ENCODE data around the gene CDCA3. TPM values are rescaled to one million over a fixed set of nuclear protein-coding genes. Genes with fewer than 3 reads are reported as not detected.

The CDCA3 gene
- total and polyA plus RNA-seq, 2 experiments from 2014 or later = 47.4 to 75.6 TPM

DNA sequence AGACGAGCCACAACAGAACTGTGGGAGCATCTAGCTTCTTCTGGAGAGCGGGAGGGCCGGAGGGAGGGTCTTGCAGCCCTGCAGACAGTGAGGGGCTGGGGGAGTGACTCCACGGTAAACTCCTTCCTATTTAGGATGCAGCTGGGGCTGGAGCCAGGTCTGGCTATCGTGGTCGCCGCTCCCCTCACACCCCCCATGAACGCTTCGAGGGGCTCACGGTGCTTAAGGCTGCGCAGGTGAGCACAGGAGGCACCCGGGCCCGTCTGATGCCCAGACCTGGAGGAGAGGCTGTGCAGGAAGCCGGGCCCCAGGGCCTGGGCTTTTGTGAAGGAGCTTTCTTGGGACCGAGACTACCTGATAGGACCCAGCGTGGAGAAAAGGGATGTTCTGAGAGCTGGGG lies 14.2 kb downstream of the CDCA3 start (continued):
- TF ChIP-seq, protein P1, sequence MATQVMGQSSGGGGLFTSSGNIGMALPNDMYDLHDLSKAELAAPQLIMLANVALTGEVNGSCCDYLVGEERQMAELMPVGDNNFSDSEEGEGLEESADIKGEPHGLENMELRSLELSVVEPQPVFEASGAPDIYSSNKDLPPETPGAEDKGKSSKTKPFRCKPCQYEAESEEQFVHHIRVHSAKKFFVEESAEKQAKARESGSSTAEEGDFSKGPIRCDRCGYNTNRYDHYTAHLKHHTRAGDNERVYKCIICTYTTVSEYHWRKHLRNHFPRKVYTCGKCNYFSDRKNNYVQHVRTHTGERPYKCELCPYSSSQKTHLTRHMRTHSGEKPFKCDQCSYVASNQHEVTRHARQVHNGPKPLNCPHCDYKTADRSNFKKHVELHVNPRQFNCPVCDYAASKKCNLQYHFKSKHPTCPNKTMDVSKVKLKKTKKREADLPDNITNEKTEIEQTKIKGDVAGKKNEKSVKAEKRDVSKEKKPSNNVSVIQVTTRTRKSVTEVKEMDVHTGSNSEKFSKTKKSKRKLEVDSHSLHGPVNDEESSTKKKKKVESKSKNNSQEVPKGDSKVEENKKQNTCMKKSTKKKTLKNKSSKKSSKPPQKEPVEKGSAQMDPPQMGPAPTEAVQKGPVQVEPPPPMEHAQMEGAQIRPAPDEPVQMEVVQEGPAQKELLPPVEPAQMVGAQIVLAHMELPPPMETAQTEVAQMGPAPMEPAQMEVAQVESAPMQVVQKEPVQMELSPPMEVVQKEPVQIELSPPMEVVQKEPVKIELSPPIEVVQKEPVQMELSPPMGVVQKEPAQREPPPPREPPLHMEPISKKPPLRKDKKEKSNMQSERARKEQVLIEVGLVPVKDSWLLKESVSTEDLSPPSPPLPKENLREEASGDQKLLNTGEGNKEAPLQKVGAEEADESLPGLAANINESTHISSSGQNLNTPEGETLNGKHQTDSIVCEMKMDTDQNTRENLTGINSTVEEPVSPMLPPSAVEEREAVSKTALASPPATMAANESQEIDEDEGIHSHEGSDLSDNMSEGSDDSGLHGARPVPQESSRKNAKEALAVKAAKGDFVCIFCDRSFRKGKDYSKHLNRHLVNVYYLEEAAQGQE (IDR thresholded peaks at IDR 0.05; ENCODE audit: unreplicated experiment) = no peak
- TF ChIP-seq, protein P2, sequence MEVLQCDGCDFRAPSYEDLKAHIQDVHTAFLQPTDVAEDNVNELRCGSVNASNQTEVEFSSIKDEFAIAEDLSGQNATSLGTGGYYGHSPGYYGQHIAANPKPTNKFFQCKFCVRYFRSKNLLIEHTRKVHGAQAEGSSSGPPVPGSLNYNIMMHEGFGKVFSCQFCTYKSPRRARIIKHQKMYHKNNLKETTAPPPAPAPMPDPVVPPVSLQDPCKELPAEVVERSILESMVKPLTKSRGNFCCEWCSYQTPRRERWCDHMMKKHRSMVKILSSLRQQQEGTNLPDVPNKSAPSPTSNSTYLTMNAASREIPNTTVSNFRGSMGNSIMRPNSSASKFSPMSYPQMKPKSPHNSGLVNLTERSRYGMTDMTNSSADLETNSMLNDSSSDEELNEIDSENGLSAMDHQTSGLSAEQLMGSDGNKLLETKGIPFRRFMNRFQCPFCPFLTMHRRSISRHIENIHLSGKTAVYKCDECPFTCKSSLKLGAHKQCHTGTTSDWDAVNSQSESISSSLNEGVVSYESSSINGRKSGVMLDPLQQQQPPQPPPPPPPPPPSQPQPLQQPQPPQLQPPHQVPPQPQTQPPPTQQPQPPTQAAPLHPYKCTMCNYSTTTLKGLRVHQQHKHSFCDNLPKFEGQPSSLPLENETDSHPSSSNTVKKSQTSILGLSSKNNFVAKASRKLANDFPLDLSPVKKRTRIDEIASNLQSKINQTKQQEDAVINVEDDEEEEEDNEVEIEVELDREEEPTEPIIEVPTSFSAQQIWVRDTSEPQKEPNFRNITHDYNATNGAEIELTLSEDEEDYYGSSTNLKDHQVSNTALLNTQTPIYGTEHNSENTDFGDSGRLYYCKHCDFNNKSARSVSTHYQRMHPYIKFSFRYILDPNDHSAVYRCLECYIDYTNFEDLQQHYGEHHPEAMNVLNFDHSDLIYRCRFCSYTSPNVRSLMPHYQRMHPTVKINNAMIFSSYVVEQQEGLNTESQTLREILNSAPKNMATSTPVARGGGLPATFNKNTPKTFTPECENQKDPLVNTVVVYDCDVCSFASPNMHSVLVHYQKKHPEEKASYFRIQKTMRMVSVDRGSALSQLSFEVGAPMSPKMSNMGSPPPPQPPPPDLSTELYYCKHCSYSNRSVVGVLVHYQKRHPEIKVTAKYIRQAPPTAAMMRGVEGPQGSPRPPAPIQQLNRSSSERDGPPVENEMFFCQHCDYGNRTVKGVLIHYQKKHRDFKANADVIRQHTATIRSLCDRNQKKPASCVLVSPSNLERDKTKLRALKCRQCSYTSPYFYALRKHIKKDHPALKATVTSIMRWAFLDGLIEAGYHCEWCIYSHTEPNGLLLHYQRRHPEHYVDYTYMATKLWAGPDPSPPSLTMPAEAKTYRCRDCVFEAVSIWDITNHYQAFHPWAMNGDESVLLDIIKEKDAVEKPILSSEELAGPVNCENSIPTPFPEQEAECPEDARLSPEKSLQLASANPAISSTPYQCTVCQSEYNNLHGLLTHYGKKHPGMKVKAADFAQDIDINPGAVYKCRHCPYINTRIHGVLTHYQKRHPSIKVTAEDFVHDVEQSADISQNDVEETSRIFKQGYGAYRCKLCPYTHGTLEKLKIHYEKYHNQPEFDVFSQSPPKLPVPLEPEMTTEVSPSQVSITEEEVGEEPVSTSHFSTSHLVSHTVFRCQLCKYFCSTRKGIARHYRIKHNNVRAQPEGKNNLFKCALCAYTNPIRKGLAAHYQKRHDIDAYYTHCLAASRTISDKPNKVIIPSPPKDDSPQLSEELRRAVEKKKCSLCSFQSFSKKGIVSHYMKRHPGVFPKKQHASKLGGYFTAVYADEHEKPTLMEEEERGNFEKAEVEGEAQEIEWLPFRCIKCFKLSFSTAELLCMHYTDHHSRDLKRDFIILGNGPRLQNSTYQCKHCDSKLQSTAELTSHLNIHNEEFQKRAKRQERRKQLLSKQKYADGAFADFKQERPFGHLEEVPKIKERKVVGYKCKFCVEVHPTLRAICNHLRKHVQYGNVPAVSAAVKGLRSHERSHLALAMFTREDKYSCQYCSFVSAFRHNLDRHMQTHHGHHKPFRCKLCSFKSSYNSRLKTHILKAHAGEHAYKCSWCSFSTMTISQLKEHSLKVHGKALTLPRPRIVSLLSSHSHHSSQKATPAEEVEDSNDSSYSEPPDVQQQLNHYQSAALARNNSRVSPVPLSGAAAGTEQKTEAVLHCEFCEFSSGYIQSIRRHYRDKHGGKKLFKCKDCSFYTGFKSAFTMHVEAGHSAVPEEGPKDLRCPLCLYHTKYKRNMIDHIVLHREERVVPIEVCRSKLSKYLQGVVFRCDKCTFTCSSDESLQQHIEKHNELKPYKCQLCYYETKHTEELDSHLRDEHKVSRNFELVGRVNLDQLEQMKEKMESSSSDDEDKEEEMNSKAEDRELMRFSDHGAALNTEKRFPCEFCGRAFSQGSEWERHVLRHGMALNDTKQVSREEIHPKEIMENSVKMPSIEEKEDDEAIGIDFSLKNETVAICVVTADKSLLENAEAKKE (CRISPR knock-in tag; IDR thresholded peaks at IDR 0.05) = no peak
- TF ChIP-seq JUNB (IDR thresholded peaks at IDR 0.05; ENCODE audit: unreplicated experiment) (no peak), ZNF114 (CRISPR knock-in tag; IDR thresholded peaks at IDR 0.05) (no peak)

DNA sequence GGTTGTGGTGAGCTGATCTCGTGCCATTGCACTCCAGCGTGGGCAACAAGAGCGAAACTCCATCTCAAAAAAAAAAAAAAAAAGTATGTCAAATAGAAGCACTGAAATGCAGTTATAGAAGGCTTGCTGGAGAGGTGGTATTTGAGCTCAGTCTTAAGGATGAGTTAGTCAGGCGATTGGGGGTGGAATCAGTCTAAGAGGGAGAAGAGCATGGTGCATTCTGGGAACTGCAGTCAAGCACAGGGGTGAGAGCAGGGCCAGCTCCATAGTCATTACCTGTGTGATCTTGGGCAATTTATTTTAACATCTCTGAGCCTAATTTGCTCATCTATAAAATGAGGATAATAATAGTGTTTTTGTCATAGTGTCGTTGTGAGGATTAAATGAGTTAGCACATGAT lies 16.2 kb downstream of the CDCA3 start:
- Histone ChIP-seq H3F3A (replicated peaks; ENCODE audit: low read depth) (peaks cover 21% of the 10 kb centered on the region), H3K9me2 (ENCODE audit: insufficient read depth) (no peaks in the 10 kb centered on the region), H2AFZ (no peak overlapping the region), H3K4me1 (ENCODE audit: insufficient read depth) (peaks cover 5% of the 10 kb centered on the region; the same call in 1 of the 2 replicates), H3K4me3 (no peak overlapping the region), H3K36me3 (ENCODE audit: insufficient read depth) (peaks cover 8% of the 10 kb centered on the region; the same call in 1 of the 2 replicates), H3K27ac (ENCODE audit: low read depth) (no peak overlapping the region), H3K27me3 (ENCODE audit: insufficient read depth) (no peaks in the 10 kb centered on the region), H3K79me2 (replicated peaks; ENCODE audit: insufficient read depth) (peaks cover 5% of the 10 kb centered on the region), H4K20me1 (replicated peaks; ENCODE audit: insufficient read depth) (peaks cover 3% of the 10 kb centered on the region; the same call in 1 of the 2 replicates), H3K4me2 (no peak overlapping the region)
- DNase-seq (ENCODE audit: low spot score) (no peak), ATAC-seq (peak; percentile 13; the same call in 2 of the 3 replicates)
- peaks cover 16% of the 10 kb centered on the region for H3K27me3 Mint-ChIP-seq (ENCODE audit: insufficient read depth, low read depth, poor library complexity)
- peaks cover 81% of the 10 kb centered on the region for H3K36me3 Mint-ChIP-seq (ENCODE audit: low read depth)
- H3K9me3 Mint-ChIP-seq = no peaks in the 10 kb centered on the region
- H3K4me3 Mint-ChIP-seq = peak overlapping the region; percentile 11; the same call in 1 of the 3 replicates
- peaks cover 22% of the 10 kb centered on the region for H3K4me1 Mint-ChIP-seq
- no peak overlapping the region for H3K27ac Mint-ChIP-seq
- no peak for TF ChIP-seq POLR2AphosphoS5 (IDR thresholded peaks at IDR 0.05; ENCODE audit: low read depth)
- TF ChIP-seq, protein P2 (CRISPR knock-in tag; IDR thresholded peaks at IDR 0.05) = no peak

All from GM23338 (cell line).